Prostate gland (tissue), 2 donors: Measurements from ENCODE around the gene SMYD2. TPM values are rescaled to one million over a fixed set of nuclear protein-coding genes. Genes with fewer than 3 reads are reported as not detected.

Experiments used
- DNase-seq: peaks from one replicate; pipeline ENCODE4 v3.0.0-alpha.2; 2019; ENCODE audit warnings: low spot score
- H3K27ac ChIP-seq, 2 donors: fragments of 200-600 bp; sonication (generic); 2 replicates each; pipeline ENCODE4 v1.5.1; 2017 to 2019
- H3K27me3 ChIP-seq: fragments of 200-600 bp; sonication (generic); replicated peaks from 2 replicates; pipeline ENCODE4 v1.5.1; 2019; ENCODE audit not compliant: insufficient read depth
- H3K36me3 ChIP-seq, 2 donors: fragments of 200-600 bp; sonication (generic); 1 replicate in 1 of 2; 2 replicates in 1 of 2; pipeline versions ENCODE4 v1.5.1 to v1.8.1; 2017 to 2019
- H3K4me1 ChIP-seq: fragments of 200-600 bp; sonication (generic); replicated peaks from 2 replicates; pipeline ENCODE4 v1.5.1; 2019
- H3K4me3 ChIP-seq, 2 donors: fragments of 200-600 bp; sonication (generic); 2 replicates each; pipeline ENCODE4 v1.5.1; 2017 to 2019
- H3K9me3 ChIP-seq: fragments of 200-600 bp; sonication (generic); 2 replicates; pipeline ENCODE4 v1.5.1; 2017
- POLR2A ChIP-seq: fragments of 450-650 bp; IDR thresholded peaks from one replicate; pipeline ENCODE4 v1.6.1; 2016; ENCODE audit warnings: antibody characterized with exemption, mild to moderate bottlenecking
- POLR2AphosphoS5 ChIP-seq: sonication (generic); formaldehyde crosslinking; IDR thresholded peaks from one replicate; pipeline ENCODE4 v1.6.1; 2017; ENCODE audit warnings: antibody characterized with exemption
- WGBS: methylation state at CpG from one replicate; pipeline ENCODE4 v1.1.5; 2018; 5-methylcytosine and 5-hydroxymethylcytosine counted together
- intact Hi-C: fragments of 100-400 bp; cut with DNase I; formaldehyde crosslinking; loops from one replicate; pipeline ENCODE4 v1.14.2; 2022
- total RNA-seq, 2 donors: library from RNA; depleted of rRNA; stranded (reverse); fragments of >200 nt; gene quantifications; one replicate each; pipeline ENCODE4 v1.1.0, GENCODE V29; 2016
- TF ChIP-seq, protein P1 (sequence below), 4 experiments: fragments of 200-600 bp in 2 of 4; fragments of 450-650 bp in 2 of 4; sonication (generic) in 2 of 4; IDR thresholded peaks; 1 replicate in 3 of 4; 2 replicates in 1 of 4; pipeline ENCODE4 v1.5.1; 2016 to 2019; ENCODE audit warnings: antibody characterized with exemption in 4 of 4, mild to moderate bottlenecking in 2 of 4, moderate library complexity in 2 of 4

Gene SMYD2
- total RNA-seq, 2 donors from 2014 or later = 18.6 to 50.4 TPM

DNA sequence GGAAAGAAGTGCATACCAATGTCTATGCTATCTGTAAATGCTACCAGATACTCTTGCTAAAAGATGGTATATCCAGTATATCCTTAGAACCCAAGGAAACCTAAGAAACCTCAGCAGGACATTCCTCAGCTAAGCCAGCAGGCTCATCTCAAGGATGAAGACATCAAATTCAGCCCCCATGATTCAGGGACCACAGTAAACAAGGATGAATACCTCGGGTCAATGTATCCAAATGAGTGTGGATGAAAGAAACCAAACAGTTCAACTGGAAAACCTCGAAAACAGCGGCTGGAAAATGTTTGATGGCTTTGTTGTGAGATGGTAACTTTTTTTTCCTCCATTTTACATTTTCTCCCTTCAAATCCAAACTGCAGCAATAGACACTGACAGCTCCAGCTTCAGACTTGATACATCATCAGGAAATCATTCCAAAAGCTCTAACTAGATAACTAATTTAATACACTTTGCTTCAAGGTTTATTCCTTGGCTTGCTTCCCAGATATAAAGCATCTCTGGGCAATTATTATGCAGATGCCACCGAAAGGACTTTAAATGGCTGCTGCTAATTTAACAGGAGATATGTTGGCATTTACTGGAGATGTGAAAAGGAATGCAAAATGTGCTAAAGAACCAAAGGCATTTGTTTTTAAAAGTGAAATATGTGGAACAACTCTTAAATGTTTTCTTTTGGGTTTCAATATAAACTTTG is 73.6 kb downstream of the SMYD2 start:
- Histone ChIP-seq H3K36me3 (no peaks in the 10 kb centered on the region), H3K27me3 (no peaks in the 10 kb centered on the region), H3K4me1 (no peaks in the 10 kb centered on the region), H3K9me3 (no peaks in the 10 kb centered on the region), H3K27ac (no peak overlapping the region), H3K4me3 (no peak overlapping the region)
- no peak for DNase-seq
- WGBS = 76% methylated on average over 4 of the region's 4 CpGs
- TF ChIP-seq POLR2AphosphoS5 (no peak), POLR2A (no peak)
- TF ChIP-seq, protein P1, sequence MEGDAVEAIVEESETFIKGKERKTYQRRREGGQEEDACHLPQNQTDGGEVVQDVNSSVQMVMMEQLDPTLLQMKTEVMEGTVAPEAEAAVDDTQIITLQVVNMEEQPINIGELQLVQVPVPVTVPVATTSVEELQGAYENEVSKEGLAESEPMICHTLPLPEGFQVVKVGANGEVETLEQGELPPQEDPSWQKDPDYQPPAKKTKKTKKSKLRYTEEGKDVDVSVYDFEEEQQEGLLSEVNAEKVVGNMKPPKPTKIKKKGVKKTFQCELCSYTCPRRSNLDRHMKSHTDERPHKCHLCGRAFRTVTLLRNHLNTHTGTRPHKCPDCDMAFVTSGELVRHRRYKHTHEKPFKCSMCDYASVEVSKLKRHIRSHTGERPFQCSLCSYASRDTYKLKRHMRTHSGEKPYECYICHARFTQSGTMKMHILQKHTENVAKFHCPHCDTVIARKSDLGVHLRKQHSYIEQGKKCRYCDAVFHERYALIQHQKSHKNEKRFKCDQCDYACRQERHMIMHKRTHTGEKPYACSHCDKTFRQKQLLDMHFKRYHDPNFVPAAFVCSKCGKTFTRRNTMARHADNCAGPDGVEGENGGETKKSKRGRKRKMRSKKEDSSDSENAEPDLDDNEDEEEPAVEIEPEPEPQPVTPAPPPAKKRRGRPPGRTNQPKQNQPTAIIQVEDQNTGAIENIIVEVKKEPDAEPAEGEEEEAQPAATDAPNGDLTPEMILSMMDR (IDR thresholded peaks at IDR 0.05) = no peak
- intact Hi-C loops = no loop called here

DNA sequence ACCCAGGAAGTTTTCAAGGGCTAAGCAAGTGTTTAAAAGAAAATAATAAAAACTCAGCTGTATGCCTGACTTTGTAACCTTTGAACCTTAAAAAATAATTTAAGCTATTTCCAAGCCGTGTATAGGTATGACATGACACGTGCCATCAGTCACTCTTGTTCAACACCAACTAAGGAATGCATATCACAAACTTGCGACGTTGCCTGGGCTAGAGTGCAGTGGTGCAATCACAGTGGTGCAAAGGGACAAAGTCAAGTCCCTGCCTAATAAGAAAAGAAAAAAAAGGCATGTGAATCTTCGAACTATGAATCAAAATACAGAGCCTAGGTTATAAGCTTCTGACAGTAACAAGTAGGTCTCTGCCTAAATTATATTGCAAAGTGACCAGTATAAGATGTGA is 79.2 kb downstream of the SMYD2 start:
- no peak for DNase-seq
- no peaks in the 10 kb centered on the region for H3K27me3 ChIP-seq
- H3K27ac ChIP-seq = no peak overlapping the region
- H3K9me3 ChIP-seq = no peaks in the 10 kb centered on the region
- WGBS = 95% methylated on average over 5 of the region's 5 CpGs
- intact Hi-C loops = no loop called here
- H3K4me3 ChIP-seq = no peak overlapping the region
- TF ChIP-seq POLR2AphosphoS5 (no peak), POLR2A (no peak)
- TF ChIP-seq, protein P1 (IDR thresholded peaks at IDR 0.05) = no peak
- no peaks in the 10 kb centered on the region for H3K4me1 ChIP-seq
- no peaks in the 10 kb centered on the region for H3K36me3 ChIP-seq

DNA sequence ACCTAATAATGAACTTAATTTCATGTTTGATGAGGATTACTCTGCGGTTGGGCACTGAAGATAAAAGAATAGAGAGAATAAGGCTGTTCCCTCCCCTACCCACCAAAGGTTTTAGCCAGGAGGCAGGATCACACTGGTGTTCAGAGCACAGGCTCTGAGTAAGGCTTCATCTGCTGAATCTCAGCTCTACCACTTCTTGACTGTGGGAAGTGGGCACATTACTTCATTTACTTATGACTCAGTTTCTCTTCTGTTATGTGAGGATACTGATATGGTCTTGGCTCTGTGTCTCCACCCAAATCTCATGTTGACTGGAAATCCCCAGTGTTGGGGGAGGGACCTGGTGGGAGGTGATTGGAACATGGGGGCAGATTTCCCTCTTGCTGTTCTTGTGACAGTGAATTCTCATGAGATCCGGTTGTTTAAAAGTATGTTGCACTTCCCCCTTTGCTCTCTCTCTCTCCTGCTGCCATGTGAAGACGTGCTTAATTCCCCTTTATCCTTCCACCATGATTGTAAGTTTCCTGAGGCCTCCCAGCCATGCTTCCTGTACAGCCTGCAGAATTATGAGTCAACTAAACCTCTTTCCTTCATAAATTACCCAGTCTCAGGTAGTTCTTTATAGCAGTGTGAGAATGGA is 79.7 kb downstream of the SMYD2 start:
- TF ChIP-seq, protein P1 (IDR thresholded peaks at IDR 0.05) = no peak
- TF ChIP-seq POLR2A = no peak
- TF ChIP-seq POLR2AphosphoS5 = no peak
- Histone ChIP-seq H3K27me3 (no peaks in the 10 kb centered on the region), H3K9me3 (no peaks in the 10 kb centered on the region), H3K27ac (no peak overlapping the region), H3K36me3 (no peaks in the 10 kb centered on the region), H3K4me1 (no peaks in the 10 kb centered on the region), H3K4me3 (no peak overlapping the region)
- intact Hi-C loops = no loop called here
- no peak for DNase-seq
- WGBS = 91% methylated on average over 3 of the region's 3 CpGs

DNA sequence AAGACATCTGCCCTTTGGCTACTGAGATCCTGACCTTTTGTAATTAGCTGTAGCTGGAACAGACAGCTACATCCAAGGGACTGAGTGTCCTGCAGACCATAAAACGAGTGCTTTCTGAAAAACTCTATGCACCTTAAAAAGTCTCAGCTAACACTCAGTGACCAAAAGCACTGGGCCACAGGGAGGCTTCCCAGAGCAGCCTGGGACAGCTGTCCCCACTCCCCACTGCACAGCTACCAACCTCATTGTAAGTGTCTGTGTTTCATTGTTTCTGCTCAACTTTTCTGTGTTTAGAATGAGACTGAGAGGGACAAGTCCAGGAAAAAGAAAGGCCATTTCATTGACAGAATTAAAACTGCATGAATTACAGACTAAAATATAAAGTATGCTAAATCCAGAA is 80.7 kb downstream of the SMYD2 start:
- no peak overlapping the region for H3K4me3 ChIP-seq
- no peaks in the 10 kb centered on the region for H3K27me3 ChIP-seq
- no peak for DNase-seq
- no peak overlapping the region for H3K27ac ChIP-seq
- TF ChIP-seq POLR2A (no peak), POLR2AphosphoS5 (no peak)
- TF ChIP-seq, protein P1 (IDR thresholded peaks at IDR 0.05) = no peak
- no peaks in the 10 kb centered on the region for H3K36me3 ChIP-seq
- H3K9me3 ChIP-seq = no peaks in the 10 kb centered on the region
- no peaks in the 10 kb centered on the region for H3K4me1 ChIP-seq
- intact Hi-C loops = no loop called here
- WGBS = 30% methylated on average over 1 of the region's 1 CpG
